Left cardiac atrium (tissue), 4 donors: ENCODE measurements around the gene STX18. TPM values are rescaled to one million over a fixed set of nuclear protein-coding genes. Genes with fewer than 3 reads are reported as not detected.
"Not testable (repeated sequence)": the region's sequence is repeated elsewhere in the genome, so short reads cannot be mapped to it uniquely, and the experiment has no call there.

Source experiments
- ATAC-seq, 2 donors: fragments of 200-7000 bp; cut with Tn5 transposase; one replicate each; pipeline ENCODE4 v1.9.1; 2020; ENCODE audit warnings: mild to moderate bottlenecking in 2 of 2, moderate library complexity in 2 of 2
- DNase-seq: peaks from one replicate; pipeline ENCODE4 v3.0.0-alpha.2; 2020
- intact Hi-C, 2 donors: fragments of 100-400 bp; cut with DNase I; formaldehyde crosslinking; loops; one replicate each; pipeline versions ENCODE4 v1.14.1 to v1.15.1; 2022 to 2023
- long read RNA-seq: library from polyadenylated mRNA; unstranded; transcript quantifications from one replicate; pipeline ENCODE4 v2.0.0, GENCODE V29; 2021
- total RNA-seq, 2 donors: library from RNA; stranded (reverse); fragmentation: NEBNext Ultra II Directional; extraction: Animal tissue kit (Norgen Biotek cat#: 25700); gene quantifications; one replicate each; pipeline ENCODE4 v1.2.1, GENCODE V29; 2021
- donor health status: DM: no; HTN: yes; CAD: no.
- donor health status: DM: no; HTN: yes; CAD: no; lungs with severe emphysema.
- donor health status: DM: yes; HTN: yes; CAD: no.
- donor health status: Dilated cardiomyopathy.

The STX18 gene
- total RNA-seq: 10 to 100 TPM; 13.0 to 18.2 TPM
- long read RNA-seq, transcript STX18-201 (11 exons, 2,138 nt): major isoform, 32 of 34 reads
- long read RNA-seq, partial matches to known transcripts: 0 of 34 reads
- long read RNA-seq, other reads (novel, unspliced or antisense): 2 of 34 reads

GRCh38 chr4:4541661-4542570 lies at the start of gene STX18:
Gene STX18, minus strand, starts transcription at chr4:4542048. Its CDS starts 84 bp downstream, at chr4:4541964.
- peak; percentile 88 for DNase-seq
- intact Hi-C loops: no loop called here

DNA sequence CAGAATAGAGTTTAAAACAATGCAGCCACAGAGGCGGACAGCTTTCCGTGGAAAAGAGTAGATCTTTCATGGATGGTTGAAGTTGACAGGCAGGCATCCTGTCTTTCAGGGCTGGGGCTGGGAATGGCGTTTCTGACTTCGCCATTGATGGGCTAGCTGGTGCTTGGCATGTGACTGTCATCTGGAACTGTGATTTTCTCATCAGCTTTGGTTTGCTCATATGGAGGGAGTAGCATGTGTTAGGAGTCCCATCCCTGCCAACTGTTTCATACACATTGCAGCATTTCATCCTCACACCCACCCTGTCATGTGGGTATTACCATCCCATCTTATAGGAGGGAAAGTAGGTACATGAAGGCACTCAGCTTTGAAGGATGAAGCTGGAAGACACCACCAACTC lies 49.2 kb upstream of the STX18 start:
- DNase-seq (no peak), ATAC-seq (no peak)
- intact Hi-C loops: no loop called here

More at GRCh38 chr4:4541661-4542570, at the start of gene STX18:
- peak; percentile 98 to 99 for ATAC-seq

- intact Hi-C loops: no loop called here
- DNase-seq: no peak
- no peak for ATAC-seq
These were observed 48.7 kb upstream of the STX18 start for GRCh38 chr4:4590546-4590945.

DNA sequence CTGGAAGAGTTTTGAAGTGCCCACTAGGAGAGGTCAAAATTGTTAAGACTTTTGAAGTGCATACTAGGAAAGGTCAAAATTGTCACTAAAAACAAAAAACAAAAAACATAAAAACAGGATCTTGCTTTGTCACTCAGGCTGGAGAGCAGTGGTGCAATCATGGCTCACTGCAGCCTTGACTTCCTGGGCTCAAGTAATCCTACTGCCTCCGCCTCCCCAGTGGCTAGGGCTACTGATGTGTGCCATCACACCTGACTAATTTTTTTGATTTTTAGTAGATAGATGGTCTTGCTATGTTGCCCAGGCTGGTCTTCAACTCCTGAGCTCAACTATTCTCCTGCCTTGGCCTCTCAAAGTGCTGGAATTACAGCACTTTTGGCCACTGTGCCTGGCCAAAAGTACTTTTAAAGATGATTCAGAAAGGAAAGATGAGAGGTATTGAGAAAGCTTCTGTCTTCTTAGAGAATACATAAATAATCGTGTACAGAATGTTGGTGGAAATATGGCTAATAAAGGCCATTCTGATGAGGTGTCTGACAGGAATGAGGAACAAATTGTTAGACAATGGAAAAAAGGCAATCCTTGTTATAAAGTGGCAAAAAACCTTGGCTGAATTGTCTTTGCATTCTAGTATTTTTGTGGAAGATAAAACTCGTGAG lies 43.3 kb upstream of the STX18 start:
- intact Hi-C loops: no loop called here
- DNase-seq: no peak
- no peak for ATAC-seq

DNA sequence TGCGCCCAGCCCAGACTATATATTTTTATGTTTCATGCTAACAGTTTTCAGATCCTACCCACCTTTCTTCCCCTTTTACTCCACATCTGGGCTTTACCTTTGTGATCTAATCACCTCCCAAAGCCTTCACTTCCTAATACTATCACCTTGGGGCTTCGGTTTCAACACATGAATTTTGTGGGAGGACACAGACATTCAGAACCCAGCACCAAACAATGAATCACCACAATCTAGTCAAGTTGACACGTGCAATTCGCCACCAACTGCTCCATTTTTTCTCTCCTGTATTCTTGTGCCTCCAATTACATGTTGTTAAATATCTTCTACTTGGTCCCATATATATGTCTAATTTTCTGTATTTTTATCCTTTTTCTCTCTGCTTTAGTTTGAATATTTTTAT lies 41.8 kb upstream of the STX18 start:
- DNase-seq: no peak
- ATAC-seq: no peak
- intact Hi-C loops: no loop called here

DNA sequence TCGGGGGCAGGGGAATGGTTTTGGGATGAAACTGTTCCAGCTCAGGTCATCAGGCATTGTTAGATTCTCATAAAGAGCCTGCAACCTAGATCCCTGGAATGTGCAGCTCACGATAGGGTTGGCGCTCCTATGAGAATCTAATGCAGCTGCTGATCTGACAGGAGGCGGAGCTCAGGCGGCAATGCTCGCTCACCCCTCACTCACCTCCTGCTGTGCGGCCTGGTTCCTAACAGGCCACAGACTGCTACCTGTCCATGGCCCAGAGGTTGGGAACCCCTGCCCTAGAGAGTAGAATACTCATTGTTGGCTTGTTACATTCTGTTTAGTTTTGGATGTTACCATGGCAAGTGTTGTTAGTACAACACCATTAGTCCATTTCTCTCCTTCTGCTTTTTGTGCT lies 40.8 kb upstream of the STX18 start:
- intact Hi-C loops: no loop called here
- no peak for DNase-seq
- ATAC-seq: no peak

- DNase-seq (no peak), ATAC-seq (no peak)
- intact Hi-C loops: no loop called here
These were observed 38.6 kb upstream of the STX18 start for GRCh38 chr4:4580494-4580893.

DNA sequence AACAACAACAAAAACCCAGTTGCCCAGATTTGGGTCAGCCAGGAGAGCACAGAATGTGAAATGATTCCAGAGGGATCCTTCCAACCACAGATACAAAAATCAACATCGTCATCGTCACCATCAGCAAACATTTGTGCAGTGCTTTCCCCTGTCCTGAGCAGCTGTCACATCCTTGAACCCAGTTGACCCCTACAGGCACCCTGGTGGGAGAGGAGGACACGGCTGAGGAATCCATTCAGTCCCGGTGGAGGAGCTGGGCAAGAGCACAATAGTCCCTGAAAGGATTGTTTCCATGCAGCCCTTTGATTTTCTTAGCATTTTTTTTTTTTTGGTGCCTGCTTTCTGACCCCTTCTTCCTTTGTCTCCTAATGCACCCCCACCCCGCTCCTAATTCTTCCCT lies 37.1 kb upstream of the STX18 start:
- ATAC-seq (no peak), DNase-seq (no peak)
- intact Hi-C loops: no loop called here

DNA sequence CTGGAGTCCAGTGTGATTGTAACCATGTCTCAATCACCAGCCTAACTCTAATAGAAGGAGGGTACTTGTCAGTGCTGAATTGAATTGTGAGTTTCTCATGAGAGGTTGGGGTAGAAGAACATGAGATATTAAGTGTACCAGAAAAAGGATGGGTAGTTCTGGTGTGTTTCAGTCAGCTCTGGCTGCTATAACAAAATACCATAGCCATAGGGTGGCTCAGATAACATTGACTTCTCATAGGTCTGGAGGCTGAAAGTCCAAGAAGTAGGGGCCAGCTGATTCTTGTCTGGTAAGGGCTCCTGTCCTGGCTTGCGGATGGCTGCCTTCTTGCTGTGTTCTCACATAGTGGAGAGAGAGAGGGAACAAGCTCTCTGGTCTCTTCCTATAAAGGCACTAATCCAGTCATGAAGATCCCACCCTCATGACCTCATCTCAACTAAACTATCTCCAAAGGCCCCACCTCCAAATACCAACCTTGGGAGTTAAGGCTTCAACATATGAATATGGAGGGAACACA lies 35.6 kb upstream of the STX18 start:
- no peak for ATAC-seq

DNA sequence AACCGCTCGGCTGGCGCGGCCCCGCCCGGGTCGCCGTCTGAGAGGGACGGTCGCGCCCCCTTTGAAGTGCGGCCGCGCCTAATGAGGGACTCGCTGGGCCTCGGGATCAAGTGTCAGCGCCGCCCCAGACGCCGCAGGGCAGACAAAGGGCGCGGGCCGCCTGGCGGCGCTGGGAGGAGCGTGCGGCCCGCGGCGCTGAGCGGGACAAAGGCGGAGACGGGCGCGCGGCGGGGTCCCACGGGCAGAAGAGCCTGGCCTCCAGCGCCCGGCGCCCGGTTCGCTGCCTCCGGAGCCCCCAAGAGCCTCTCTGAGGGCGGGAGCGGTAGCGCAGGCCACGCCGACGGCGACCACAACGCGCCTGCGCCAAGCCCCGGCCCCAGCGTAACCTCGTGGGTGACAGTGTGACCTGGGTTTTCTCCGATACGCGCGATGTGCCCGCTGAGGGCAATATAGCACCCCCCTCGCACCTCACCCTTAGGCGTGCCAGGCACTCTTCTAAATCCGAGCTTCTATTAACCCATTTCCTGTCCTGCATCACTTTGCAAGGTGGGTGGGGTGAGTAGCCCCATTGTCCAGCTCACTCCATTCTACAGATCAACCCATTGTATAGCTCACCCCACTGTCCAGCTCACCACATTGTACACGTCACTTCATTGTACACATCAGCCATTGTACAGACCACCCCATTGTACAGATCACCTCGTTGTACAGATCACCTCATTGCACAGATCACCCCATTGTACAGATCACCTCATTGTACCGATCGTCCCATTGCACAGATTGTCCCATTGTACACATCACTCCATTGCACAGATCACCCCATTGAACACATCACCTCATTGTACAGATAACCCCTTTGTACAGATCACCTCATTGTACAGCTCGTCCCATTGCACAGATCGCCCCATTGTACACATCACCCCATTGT lies 33.7 kb upstream of the STX18 start:
- intact Hi-C loops: no loop called here
- DNase-seq: peak; percentile 77
- peak; percentile 88 to 94 for ATAC-seq

More for the DNA sequence above, 35.6 kb upstream of the STX18 start:
- intact Hi-C loops: no loop called here
- no peak for DNase-seq

DNA sequence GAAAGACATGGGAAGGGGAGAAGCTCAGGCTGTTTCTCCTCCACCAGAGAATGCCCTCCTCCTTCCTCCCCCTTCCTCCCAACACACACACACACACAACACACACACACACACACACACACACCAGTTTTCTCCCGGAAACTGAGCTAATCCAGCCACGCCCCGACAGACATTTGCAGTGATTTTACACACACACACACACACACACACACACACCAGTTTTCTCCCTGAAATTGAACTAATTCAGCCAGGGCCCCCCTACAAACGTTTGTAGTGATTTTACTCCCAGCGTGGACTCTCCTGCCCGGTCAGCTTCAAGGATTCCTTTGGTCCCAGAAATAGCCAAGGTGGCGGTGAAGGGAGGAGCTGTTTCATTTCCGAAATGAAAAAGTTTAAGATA lies 32.9 kb upstream of the STX18 start:
- DNase-seq (peak; percentile 77), ATAC-seq (peak; percentile 76 to 87)
- intact Hi-C loops: no loop called here

- intact Hi-C loops: no loop called here
- ATAC-seq: no peak
- no peak for DNase-seq
These were observed 32.2 kb upstream of the STX18 start for GRCh38 chr4:4574052-4574451.

DNA sequence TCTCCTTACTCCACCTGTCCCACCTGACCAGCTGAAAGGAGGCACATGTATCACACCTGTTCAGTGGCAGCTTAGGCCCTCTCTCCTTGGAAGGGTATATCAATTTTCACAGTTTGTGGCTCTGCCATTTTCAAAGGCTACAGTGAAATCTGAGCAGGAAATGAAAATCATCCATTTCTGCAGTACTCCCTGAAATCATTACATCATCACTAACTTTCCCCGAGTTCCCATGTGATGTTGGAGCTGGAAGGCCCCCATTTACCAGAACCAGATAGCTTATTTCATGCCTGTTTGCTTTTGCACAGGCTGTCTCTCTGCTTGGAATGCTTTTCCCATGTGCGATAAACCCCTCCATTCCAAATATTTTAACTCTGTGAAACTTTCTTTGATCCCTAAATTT lies 31.0 kb upstream of the STX18 start:
- ATAC-seq (no peak), DNase-seq (no peak)

GRCh38 chr4:4569861-4570260 lies 28.0 kb upstream of the STX18 start:
- DNase-seq, intact Hi-C loops, ATAC-seq: not testable (repeated sequence)

More for the DNA sequence above, 31.0 kb upstream of the STX18 start:
- intact Hi-C loops: no loop called here

GRCh38 chr4:4568806-4569427 lies 27.1 kb upstream of the STX18 start:
- DNase-seq (no peak), ATAC-seq (no peak)
- intact Hi-C loops: no loop called here

DNA sequence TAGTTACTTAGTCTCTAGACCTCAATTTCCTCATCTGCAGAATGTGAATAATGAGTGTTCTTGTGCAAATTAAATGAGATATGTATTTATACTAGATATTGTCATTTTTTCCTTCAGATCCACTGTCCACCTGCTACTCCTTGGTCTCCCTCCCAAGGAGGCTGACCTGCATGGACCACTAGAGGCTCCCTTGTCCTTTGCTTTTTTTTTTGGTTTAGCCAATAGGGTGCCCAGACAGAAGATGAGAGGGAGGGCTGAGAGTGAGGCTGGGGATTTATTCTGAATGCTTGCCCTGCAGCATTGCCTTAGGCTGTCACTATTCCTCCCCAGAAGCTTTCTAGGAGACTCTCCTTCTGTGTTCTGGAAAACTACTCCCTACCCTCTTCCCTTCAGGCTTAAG lies 24.5 kb upstream of the STX18 start:
- intact Hi-C loops, DNase-seq, ATAC-seq: not testable (repeated sequence)

DNA sequence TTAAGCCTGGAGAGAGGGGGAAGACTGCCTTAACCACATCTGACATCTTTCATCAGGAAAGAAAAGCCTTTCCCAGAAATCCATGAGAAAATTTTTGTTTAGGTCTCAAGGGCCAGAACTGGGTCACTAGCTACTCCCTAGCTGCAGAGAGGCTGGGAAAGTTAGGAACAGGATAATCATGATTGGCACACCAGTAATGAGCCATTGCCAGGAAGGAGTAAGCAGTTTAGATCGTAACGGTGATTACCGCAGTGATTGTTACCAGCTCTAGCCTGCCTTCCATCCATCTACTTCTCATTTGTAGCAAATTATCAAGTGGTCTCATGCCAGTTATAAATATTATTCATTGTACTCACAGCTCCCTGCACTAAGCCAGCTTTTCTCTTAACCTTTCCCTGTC lies 22.7 kb upstream of the STX18 start:
- no peak for DNase-seq
- intact Hi-C loops: no loop called here
- ATAC-seq: no peak

DNA sequence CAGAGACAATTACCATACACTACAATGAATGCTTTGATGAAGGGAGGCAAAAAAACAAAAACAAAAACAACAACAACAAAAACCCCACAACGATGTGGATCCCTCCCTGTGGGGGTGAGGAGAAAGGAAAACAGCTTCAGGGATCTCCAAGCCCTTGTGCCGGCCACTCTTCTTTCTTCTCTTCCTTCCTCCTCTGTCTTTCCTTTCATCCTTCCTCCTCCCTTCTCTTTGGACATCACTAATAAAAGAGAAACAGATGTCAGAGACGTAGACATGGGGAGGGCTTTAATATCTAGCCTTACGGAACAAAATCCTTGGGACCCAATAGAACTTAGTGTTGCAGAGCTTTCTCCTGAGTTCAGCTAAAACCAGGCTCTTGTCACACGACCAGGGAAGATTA lies 18.8 kb upstream of the STX18 start:
- DNase-seq (no peak), ATAC-seq (no peak)
- intact Hi-C loops: no loop called here

DNA sequence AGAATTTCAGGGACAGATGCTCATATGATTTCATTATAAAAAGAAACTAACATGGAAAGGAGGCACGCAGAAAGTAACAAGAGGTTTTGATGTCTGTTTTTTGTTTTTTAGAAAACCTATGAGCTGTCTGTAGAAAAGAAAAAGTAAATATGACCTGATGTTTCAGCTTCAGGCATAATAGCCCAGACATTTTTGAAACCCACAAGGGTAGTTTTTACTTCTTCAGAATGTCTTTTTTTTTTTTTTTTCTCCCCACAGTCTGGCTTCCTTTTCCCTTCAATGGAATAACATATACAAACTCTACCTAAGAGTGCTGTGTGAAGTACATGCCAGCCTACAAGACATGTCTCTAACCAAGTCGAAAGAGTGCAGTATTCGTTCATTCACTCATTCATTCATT lies 18.3 kb upstream of the STX18 start:
- intact Hi-C loops: no loop called here
- DNase-seq: no peak
- ATAC-seq: no peak
